ENCODE data around the gene LNPK. TPM values are rescaled to one million over a fixed set of nuclear protein-coding genes. Genes with fewer than 3 reads are reported as not detected.
"Not testable (repeated sequence)": the region's sequence is repeated elsewhere in the genome, so short reads cannot be mapped to it uniquely, and the experiment has no call there.

Gene LNPK
- total RNA-seq, 1 donor: 48.8 TPM

GRCh38 chr2:175922160-175922559, 79.9 kb downstream of the LNPK start:
- no peak overlapping the region for H3K4me3 ChIP-seq (ENCODE audit: low read depth, low read length)
- no peak for DNase-seq (ENCODE audit: low read depth)
- TF ChIP-seq CTCF (IDR thresholded peaks at IDR 0.05; ENCODE audit: insufficient read depth, low read depth, low read length): no peak

GRCh38 chr2:175918935-175919334, 83.1 kb downstream of the LNPK start:
- no peak for DNase-seq (ENCODE audit: low read depth)
- no peak for TF ChIP-seq CTCF (IDR thresholded peaks at IDR 0.05; ENCODE audit: insufficient read depth, low read depth, low read length)
- no peak overlapping the region for H3K4me3 ChIP-seq (ENCODE audit: low read depth, low read length)

DNA sequence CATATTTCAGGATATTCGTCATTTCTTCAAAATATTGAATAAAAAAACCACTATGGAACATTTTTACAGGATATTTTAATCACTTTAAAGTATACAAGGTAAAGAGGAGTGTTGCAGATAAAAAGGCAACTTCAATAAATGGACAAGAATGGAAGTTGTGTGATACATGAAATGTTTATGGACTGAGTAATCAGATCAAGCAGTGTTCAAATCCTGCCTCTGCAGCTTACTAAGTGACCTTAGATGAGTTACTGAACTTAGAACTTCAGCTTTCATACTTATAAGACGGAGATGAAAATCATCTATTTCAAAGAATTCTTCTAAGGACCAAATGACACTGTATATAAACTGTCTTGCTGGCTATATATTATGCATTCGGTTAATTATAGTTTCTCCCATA, 87.2 kb downstream of the LNPK start:
- H3K4me3 ChIP-seq (ENCODE audit: low read depth, low read length): no peak overlapping the region
- no peak for DNase-seq (ENCODE audit: low read depth)
- TF ChIP-seq CTCF (IDR thresholded peaks at IDR 0.05; ENCODE audit: insufficient read depth, low read depth, low read length): no peak

DNA sequence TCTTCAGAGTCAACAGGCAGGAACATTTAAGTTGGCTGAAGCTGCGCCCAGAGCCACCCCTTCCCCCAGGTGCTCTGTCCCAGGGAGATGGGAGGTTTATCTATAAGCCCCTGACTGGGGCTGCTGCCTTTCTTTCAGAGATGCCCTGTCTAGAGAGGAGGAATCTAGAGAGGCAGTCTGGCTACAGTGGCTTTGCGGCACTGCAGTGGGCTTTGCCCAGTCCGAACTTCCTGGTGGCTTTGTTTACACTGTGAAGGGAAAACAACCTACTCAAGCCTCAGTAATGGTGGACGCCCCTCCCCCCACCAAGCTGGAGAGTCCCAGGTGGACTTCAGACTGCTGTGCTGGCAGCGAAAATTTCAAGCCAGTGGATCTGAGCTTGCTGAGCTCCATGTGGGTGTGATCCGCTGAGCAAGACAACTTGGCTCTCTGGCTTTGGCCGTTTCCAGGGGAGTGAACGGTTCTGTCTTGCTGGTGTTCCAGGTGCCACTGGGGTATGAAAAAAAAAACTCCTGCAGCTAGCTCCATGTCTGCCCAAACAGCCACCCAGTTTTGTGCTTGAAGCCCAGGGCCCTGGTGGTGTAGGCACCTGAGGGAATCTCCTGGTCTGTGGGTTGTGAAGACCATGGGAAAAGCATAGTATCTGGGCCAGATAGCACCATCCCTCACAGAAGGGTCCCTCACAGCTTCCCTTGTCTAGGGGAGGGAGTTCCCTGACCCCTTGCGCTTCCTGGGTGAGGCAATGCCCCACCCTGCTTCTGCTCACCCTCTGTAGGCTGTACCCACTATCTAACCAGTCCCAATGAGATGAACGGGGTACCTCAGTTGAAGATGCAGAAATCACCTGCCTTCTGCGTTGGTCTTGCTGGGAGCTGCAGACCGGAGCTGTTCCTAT, 88.0 kb downstream of the LNPK start:
- not testable (repeated sequence) for DNase-seq (ENCODE audit: low read depth); H3K4me3 ChIP-seq (ENCODE audit: low read depth, low read length)

DNA sequence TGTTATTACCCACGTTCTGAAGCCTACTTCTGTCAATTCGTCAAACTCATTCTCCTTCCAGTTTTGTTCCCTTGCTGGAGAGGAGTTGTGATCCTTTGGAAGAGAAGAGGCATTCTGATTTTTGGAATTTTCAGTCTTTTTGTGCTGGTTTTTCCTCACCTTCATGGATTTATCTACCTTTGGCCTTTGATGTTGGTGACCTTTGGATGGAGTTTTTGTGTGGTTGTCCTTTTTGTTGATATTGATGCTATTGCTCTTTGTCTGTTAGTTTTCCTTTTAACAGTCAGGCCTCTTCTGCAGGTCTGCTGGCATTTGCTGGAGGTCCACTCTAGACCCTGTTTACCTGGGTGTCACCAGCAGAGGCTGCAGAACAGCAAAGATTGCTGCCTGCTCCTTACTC, 88.8 kb downstream of the LNPK start:
- H3K4me3 ChIP-seq (ENCODE audit: low read depth, low read length); DNase-seq (ENCODE audit: low read depth): not testable (repeated sequence)

DNA sequence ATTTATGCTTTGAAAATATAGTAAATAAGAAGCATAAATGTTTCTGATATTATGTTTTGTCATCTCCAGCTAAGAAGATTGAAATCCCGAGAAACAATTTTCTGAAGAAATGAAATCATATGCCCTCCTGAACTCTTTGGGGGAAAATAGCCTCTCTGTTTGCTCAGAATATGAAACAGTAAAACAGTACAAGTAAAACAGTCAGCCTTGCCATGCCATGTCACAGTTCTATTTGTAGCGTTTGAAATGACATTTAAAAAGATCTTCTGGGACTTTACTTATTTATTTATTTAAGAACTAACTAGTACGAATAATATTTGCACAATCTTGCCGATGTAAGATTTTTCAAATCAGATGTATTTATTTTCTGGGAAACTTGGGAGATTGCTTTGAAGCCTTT, 98.0 kb downstream of the LNPK start:
- no peak overlapping the region for H3K4me3 ChIP-seq (ENCODE audit: low read depth, low read length)
- DNase-seq (ENCODE audit: low read depth): no peak
- TF ChIP-seq CTCF (IDR thresholded peaks at IDR 0.05; ENCODE audit: insufficient read depth, low read depth, low read length): no peak

DNA sequence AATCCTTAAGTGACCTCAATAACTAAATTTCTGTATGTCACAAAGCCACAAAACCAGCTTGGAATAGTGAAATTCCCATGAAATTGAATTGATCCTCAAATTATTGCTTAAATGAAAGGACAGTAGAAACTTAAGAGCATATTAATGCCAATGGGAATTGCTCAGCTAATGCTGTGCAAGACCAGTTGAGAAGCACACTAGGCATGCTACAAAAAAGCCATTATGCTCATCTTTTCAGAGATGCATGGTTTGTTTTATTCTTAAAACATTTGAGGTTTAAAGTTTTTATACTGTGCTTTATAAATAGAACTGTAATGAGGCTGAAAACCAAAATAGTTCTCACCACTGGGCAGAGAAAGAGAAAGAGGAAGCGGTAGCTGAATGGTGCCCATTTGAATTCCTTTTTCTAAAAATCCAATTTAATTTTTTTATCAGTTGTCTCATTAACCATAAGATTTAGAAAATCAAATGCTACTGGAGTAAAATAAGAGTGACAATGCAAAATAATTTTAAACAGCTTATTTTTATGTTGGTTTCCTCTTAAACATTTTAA, 98.6 kb downstream of the LNPK start:
- DNase-seq (ENCODE audit: low read depth): no peak
- no peak overlapping the region for H3K4me3 ChIP-seq (ENCODE audit: low read depth, low read length)
- no peak for TF ChIP-seq CTCF (IDR thresholded peaks at IDR 0.05; ENCODE audit: insufficient read depth, low read depth, low read length)

- H3K4me3 ChIP-seq (ENCODE audit: low read depth, low read length); DNase-seq (ENCODE audit: low read depth): not testable (repeated sequence)
Observed at GRCh38 chr2:175895957-175896356, 106.1 kb downstream of the LNPK start.

Measured in fibroblast of villous mesenchyme (primary cell).